HepG2 (cell line): ENCODE results near the gene CCNT2. TPM values are rescaled to one million over a fixed set of nuclear protein-coding genes. Genes with fewer than 3 reads are reported as not detected.

Experiments used
- ATAC-seq: fragments of 200-7000 bp; cut with Tn5 transposase; 3 replicates; pipeline ENCODE4 v1.9.1; 2020; ENCODE audit warnings: mild to moderate bottlenecking, moderate library complexity
- BruUV-seq: library from RNA; stranded (reverse); fragments of 400-500 nt; replicated peaks from 2 replicates; lab custom pipeline; 2021; lab: Mats Ljungman, UMichigan
- CTCF ChIA-PET: fragments of 300-600 bp; formaldehyde crosslinking; extraction: SDS; loops from one replicate; lab custom pipeline; 2021; ENCODE audit warnings: low total read pairs, inconsistent platforms, low intra/inter-chr PET ratio; lab: Yijun Ruan, JAX
- POLR2A ChIA-PET: fragments of 350-600 bp; sonication (Branson Sonifier 250); formaldehyde crosslinking; loops from one replicate; lab custom pipeline; 2020; ENCODE audit warnings: antibody characterized with exemption, inconsistent platforms; lab: Yijun Ruan, JAX
- DNase-seq: peaks from one replicate; pipeline ENCODE4 v3.0.0-alpha.2; 2015; ENCODE audit warnings: low spot score
- FAIRE-seq: peaks from 3 replicates; lab custom pipeline; 2011; peaks lifted over from hg19 to GRCh38; lab: Jason Lieb, UNC
- H2AFZ ChIP-seq: one replicate; pipeline ENCODE4 v1.6.1; 2011; ENCODE audit warnings: low read length, inconsistent platforms
- H3K27ac ChIP-seq: fragments of 300-600 bp; 3 replicates; pipeline ENCODE4 v1.8.0; 2011; ENCODE audit warnings: mixed run types, mild to moderate bottlenecking, mixed read lengths, low read length, inconsistent platforms; ENCODE audit not compliant: insufficient read depth; ENCODE audit errors: extremely low read length
- H3K27me3 ChIP-seq, 2 experiments: fragments of 200-600 bp in 1 of 2; 2 replicates in 1 of 2; 3 replicates in 1 of 2; pipeline versions ENCODE4 v1.6.0 to v1.8.0; 2011; ENCODE audit warnings: low read length in 2 of 2, mild to moderate bottlenecking in 2 of 2, moderate library complexity in 2 of 2, inconsistent platforms in 1 of 2; ENCODE audit not compliant: insufficient read depth in 2 of 2, control insufficient read depth in 1 of 2
- H3K36me3 ChIP-seq, 2 experiments: fragments of 200-600 bp in 1 of 2; replicated peaks in 1 of 2; 2 replicates in 1 of 2; 3 replicates in 1 of 2; pipeline versions ENCODE4 v1.5.1 to v1.8.0; 2011; ENCODE audit warnings: low read length in 2 of 2, inconsistent platforms in 1 of 2; ENCODE audit not compliant: insufficient read depth in 2 of 2, control insufficient read depth in 1 of 2
- H3K4me1 ChIP-seq: 2 replicates; pipeline ENCODE4 v1.5.1; 2012; ENCODE audit warnings: low read length, inconsistent platforms; ENCODE audit not compliant: insufficient read depth
- H3K4me2 ChIP-seq: 2 replicates; pipeline ENCODE4 v1.6.0; 2011; ENCODE audit warnings: low read depth, low read length, inconsistent platforms
- H3K4me3 ChIP-seq, 3 experiments: fragments of 200-600 bp in 1 of 3; sonication (generic), shearing (Covaris generic) in 1 of 3; replicated peaks in 1 of 3; 2 replicates each; pipeline ENCODE4 v1.5.1; 2011 to 2016; ENCODE audit warnings: low read length in 3 of 3, inconsistent platforms in 2 of 3, low read depth in 2 of 3, mild to moderate bottlenecking in 2 of 3, control low read depth in 1 of 3, mixed read lengths in 1 of 3; ENCODE audit not compliant: insufficient read depth in 1 of 3
- H3K79me2 ChIP-seq: one replicate; pipeline ENCODE4 v1.6.1; 2011; ENCODE audit warnings: low read length, inconsistent platforms; ENCODE audit not compliant: insufficient read depth
- H3K9ac ChIP-seq: 2 replicates; pipeline ENCODE4 v1.6.0; 2011; ENCODE audit warnings: mild to moderate bottlenecking, low read depth, low read length, inconsistent platforms; ENCODE audit not compliant: insufficient read depth
- H3K9me3 ChIP-seq: 2 replicates; pipeline ENCODE4 v1.5.1; 2012; ENCODE audit warnings: mild to moderate bottlenecking, low read length
- H4K20me1 ChIP-seq: 2 replicates; pipeline ENCODE4 v1.6.0; 2011; ENCODE audit warnings: inconsistent platforms, mild to moderate bottlenecking, low read length, moderate library complexity; ENCODE audit not compliant: insufficient read depth
- ATF7 ChIP-seq, 2 experiments: fragments of 450-650 bp in 1 of 2; sonication (generic) in 1 of 2; formaldehyde crosslinking in 1 of 2; IDR thresholded peaks; 2 replicates each; pipeline versions ENCODE4 v1.4.0 to v1.6.1; 2016 to 2020; ENCODE audit warnings: antibody characterized with exemption in 1 of 2, mild to moderate bottlenecking in 1 of 2, missing genetic modification reagents in 1 of 2
- FOXP1 ChIP-seq, 2 experiments: fragments of 450-650 bp in 1 of 2; IDR thresholded peaks; 2 replicates each; pipeline ENCODE4 v1.6.1; 2017 to 2018; ENCODE audit warnings: antibody characterized with exemption in 1 of 2
- JUNB ChIP-seq: sonication (generic); formaldehyde crosslinking; IDR thresholded peaks from 2 replicates; pipeline ENCODE4 v1.8.0; 2022; ENCODE audit warnings: missing genetic modification reagents, mild to moderate bottlenecking, borderline replicate concordance
- NAIF1 ChIP-seq: sonication (generic); formaldehyde crosslinking; IDR thresholded peaks from 2 replicates; pipeline ENCODE4 v1.5.0; 2020; ENCODE audit warnings: mild to moderate bottlenecking, missing genetic modification reagents, borderline replicate concordance
- NFATC3 ChIP-seq: sonication (generic); formaldehyde crosslinking; IDR thresholded peaks from 2 replicates; pipeline ENCODE4 v1.5.1; 2020; ENCODE audit warnings: mild to moderate bottlenecking, missing genetic modification reagents
- RCOR2 ChIP-seq: IDR thresholded peaks from 2 replicates; pipeline ENCODE4 v1.6.1; 2016; ENCODE audit warnings: missing biosample characterization, missing genetic modification reagents
- SMARCE1 ChIP-seq: fragments of 450-650 bp; IDR thresholded peaks from 2 replicates; pipeline ENCODE4 v1.6.1; 2017; ENCODE audit warnings: borderline replicate concordance
- SSRP1 ChIP-seq: IDR thresholded peaks from 2 replicates; pipeline ENCODE4 v1.6.1; 2016; ENCODE audit warnings: control low read depth
- ZNF746 ChIP-seq: sonication (generic); formaldehyde crosslinking; IDR thresholded peaks from 2 replicates; pipeline ENCODE4 v1.8.0; 2022; ENCODE audit warnings: mild to moderate bottlenecking, missing genetic modification reagents
- ZNF782 ChIP-seq: sonication (generic); formaldehyde crosslinking; IDR thresholded peaks from 2 replicates; pipeline ENCODE4 v1.4.0; 2020; ENCODE audit warnings: missing genetic modification reagents, mild to moderate bottlenecking, borderline replicate concordance
- ZNF879 ChIP-seq: sonication (generic); formaldehyde crosslinking; IDR thresholded peaks from 2 replicates; pipeline ENCODE4 v1.8.1; 2023; ENCODE audit warnings: missing genetic modification reagents
- WGBS: methylation state at CpG from one replicate; pipeline ENCODE4 v1.1.6; 2017; ENCODE audit warnings: low lambda C conversion rate; 5-methylcytosine and 5-hydroxymethylcytosine counted together
- in situ Hi-C: cut with HindIII; loops from 2 replicates; pipeline ENCODE4 v1.10.0; 2017; ENCODE audit warnings: low pct_unique_long_range_greater_than_20kb; ENCODE audit not compliant: extremely low pct_ligation_motif_present
- intact Hi-C: fragments of 100-400 bp; cut with micrococcal nuclease; formaldehyde crosslinking; loops from one replicate; pipeline ENCODE4 v1.10.0; 2022; ENCODE audit not compliant: unreplicated experiment
- polyA plus RNA-seq, 8 experiments: library from polyadenylated mRNA; depleted of rRNA in 3 of 8; stranded (reverse) in 7 of 8; unstranded in 1 of 8; fragments of >200 nt; fragmentation: Illumina TruSeq in 4 of 8; extraction: Trizol in 4 of 8; gene quantifications; 2 replicates each; pipeline versions ENCODE4 v1.2.1 to v1.2.3, GENCODE V29; 2011 to 2016; ENCODE audit warnings: low read depth in 4 of 8, missing spikeins in 1 of 8, mixed read lengths in 1 of 8; ENCODE audit not compliant: insufficient read depth in 1 of 8
- total RNA-seq, 5 experiments: library from RNA; depleted of rRNA; stranded (reverse); fragments of >200 nt; fragmentation: Illumina TruSeq; extraction: Trizol; gene quantifications; 2 replicates each; pipeline ENCODE4 v1.2.3, GENCODE V29; 2016; ENCODE audit warnings: low read depth in 1 of 5
- TF ChIP-seq, protein P1 (sequence below): sonication (generic); formaldehyde crosslinking; IDR thresholded peaks from 2 replicates; pipeline ENCODE4 v1.5.0; 2020; ENCODE audit warnings: mild to moderate bottlenecking, missing genetic modification reagents
- TF ChIP-seq, protein P2 (sequence below): sonication (generic); formaldehyde crosslinking; IDR thresholded peaks from 2 replicates; pipeline ENCODE4 v1.5.0; 2020; ENCODE audit warnings: mild to moderate bottlenecking, low read depth, missing genetic modification reagents, borderline replicate concordance
- TF ChIP-seq, protein P3 (sequence below): IDR thresholded peaks from 2 replicates; pipeline ENCODE4 v1.6.1; 2016; ENCODE audit warnings: low read depth, missing genetic modification reagents, missing compliant biosample characterization
- TF ChIP-seq, protein P4 (sequence below): sonication (generic); formaldehyde crosslinking; IDR thresholded peaks from 2 replicates; pipeline ENCODE4 v1.9.0; 2021; ENCODE audit warnings: missing genetic modification reagents, borderline replicate concordance

The CCNT2 gene
- total and polyA plus RNA-seq, 2 of the 13 experiments (the other 11 are each of a cell fraction or from before 2014, with no cell fraction given) = 22.1 to 34.4 TPM

DNA sequence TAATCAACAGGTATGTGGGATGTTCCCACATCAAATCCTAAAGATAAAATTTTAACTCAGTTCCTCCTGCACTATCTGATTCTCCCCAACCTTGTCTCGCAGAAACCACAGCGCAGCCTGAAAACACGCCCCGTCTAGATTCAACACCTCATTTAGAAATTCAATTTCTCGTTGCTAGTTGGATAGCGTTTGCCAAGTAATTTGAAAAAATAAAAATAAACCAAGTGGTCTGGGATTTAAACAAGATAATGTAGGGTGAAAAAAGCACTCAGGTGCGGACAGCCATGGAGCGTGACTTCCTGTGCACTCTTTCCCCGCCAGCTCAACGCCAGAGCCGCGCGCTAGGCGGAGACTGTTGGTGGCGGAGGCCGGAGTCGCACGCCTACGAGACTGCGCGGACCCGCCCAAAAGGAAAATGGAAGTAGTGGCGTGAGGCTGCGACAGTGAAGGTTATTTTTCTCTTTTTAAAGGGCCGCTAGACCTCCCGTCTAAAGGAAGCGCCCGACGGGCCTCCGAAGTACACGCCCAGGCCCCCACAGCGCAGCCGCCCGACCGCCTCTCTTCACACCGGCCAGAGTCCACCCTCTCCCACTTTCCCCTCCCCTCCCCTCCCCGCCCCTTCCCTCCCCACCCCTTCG lies 615 bp upstream of the CCNT2 start:
- no peak for FAIRE-seq
- ChIA-PET POLR2A (interaction anchor here (1.0 to 2.7 kb wide), 9 partner anchors 9 to 1067 kb away, joined by 3 to 15 read pairs (median 6); partner anchors contain the start of genes DARS1, R3HDM1, RAB3GAP1 and ZRANB3), CTCF (no interaction called here)
- Histone ChIP-seq H3K4me3 (peak overlapping the region; percentile 77 to 100 (median 94)), H3K27ac (peak overlapping the region; percentile 99), H3K79me2 (peaks cover 46% of the 10 kb centered on the region), H3K4me1 (peaks cover 36% of the 10 kb centered on the region), H3K36me3 (no peaks in the 10 kb centered on the region; a peak in 1 of 5 replicates), H3K27me3 (no peaks in the 10 kb centered on the region; a peak in 1 of 5 replicates), H3K4me2 (peak overlapping the region; percentile 87), H4K20me1 (peaks cover 36% of the 10 kb centered on the region), H2AFZ (peak overlapping the region; percentile 31), H3K9ac (peak overlapping the region; percentile 99), H3K9me3 (no peaks in the 10 kb centered on the region)
- no peak for DNase-seq
- WGBS = 2% methylated on average over 38 of the region's 38 CpGs
- TSS peak; percentile 91 for BruUV-seq
- in situ Hi-C loops = no loop called here
- intact Hi-C loops = loop anchor here (5.0 to 10.0 kb wide), 4 partner anchors 137 to 803 kb away; partner anchors contain the start of genes R3HDM1, RAB3GAP1 and ZRANB3
- peak; percentile 90 for ATAC-seq
- TF ChIP-seq JUNB (no peak), NAIF1 (CRISPR knock-in tag) (peak; percentile 44; the same call in 1 of the 2 replicates), SSRP1 (CRISPR knock-in tag) (no peak), RCOR2 (CRISPR knock-in tag) (no peak), FOXP1 (IDR thresholded peaks at IDR 0.05) (no peak), FOXP1 (CRISPR knock-in tag; IDR thresholded peaks at IDR 0.05) (no peak), ATF7 (IDR thresholded peaks at IDR 0.05) (no peak), ATF7 (CRISPR knock-in tag; IDR thresholded peaks at IDR 0.05) (no peak), NFATC3 (CRISPR knock-in tag) (no peak), SMARCE1 (no peak), ZNF782 (CRISPR knock-in tag) (no peak), ZNF746 (CRISPR knock-in tag) (no peak; the same call in 1 of the 2 replicates), ZNF879 (CRISPR knock-in tag) (0 out of 2 replicates have a peak, but pooled peaks have one; percentile 32)
- TF ChIP-seq, protein P1, sequence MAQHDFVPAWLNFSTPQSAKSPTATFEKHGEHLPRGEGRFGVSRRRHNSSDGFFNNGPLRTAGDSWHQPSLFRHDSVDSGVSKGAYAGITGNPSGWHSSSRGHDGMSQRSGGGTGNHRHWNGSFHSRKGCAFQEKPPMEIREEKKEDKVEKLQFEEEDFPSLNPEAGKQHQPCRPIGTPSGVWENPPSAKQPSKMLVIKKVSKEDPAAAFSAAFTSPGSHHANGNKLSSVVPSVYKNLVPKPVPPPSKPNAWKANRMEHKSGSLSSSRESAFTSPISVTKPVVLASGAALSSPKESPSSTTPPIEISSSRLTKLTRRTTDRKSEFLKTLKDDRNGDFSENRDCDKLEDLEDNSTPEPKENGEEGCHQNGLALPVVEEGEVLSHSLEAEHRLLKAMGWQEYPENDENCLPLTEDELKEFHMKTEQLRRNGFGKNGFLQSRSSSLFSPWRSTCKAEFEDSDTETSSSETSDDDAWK (CRISPR knock-in tag) = no peak
- TF ChIP-seq, protein P2, sequence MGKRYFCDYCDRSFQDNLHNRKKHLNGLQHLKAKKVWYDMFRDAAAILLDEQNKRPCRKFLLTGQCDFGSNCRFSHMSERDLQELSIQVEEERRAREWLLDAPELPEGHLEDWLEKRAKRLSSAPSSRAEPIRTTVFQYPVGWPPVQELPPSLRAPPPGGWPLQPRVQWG = no peak
- TF ChIP-seq, protein P3, sequence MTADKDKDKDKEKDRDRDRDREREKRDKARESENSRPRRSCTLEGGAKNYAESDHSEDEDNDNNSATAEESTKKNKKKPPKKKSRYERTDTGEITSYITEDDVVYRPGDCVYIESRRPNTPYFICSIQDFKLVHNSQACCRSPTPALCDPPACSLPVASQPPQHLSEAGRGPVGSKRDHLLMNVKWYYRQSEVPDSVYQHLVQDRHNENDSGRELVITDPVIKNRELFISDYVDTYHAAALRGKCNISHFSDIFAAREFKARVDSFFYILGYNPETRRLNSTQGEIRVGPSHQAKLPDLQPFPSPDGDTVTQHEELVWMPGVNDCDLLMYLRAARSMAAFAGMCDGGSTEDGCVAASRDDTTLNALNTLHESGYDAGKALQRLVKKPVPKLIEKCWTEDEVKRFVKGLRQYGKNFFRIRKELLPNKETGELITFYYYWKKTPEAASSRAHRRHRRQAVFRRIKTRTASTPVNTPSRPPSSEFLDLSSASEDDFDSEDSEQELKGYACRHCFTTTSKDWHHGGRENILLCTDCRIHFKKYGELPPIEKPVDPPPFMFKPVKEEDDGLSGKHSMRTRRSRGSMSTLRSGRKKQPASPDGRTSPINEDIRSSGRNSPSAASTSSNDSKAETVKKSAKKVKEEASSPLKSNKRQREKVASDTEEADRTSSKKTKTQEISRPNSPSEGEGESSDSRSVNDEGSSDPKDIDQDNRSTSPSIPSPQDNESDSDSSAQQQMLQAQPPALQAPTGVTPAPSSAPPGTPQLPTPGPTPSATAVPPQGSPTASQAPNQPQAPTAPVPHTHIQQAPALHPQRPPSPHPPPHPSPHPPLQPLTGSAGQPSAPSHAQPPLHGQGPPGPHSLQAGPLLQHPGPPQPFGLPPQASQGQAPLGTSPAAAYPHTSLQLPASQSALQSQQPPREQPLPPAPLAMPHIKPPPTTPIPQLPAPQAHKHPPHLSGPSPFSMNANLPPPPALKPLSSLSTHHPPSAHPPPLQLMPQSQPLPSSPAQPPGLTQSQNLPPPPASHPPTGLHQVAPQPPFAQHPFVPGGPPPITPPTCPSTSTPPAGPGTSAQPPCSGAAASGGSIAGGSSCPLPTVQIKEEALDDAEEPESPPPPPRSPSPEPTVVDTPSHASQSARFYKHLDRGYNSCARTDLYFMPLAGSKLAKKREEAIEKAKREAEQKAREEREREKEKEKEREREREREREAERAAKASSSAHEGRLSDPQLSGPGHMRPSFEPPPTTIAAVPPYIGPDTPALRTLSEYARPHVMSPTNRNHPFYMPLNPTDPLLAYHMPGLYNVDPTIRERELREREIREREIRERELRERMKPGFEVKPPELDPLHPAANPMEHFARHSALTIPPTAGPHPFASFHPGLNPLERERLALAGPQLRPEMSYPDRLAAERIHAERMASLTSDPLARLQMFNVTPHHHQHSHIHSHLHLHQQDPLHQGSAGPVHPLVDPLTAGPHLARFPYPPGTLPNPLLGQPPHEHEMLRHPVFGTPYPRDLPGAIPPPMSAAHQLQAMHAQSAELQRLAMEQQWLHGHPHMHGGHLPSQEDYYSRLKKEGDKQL (CRISPR knock-in tag) = no peak; the same call in 1 of the 2 replicates
- TF ChIP-seq, protein P4, sequence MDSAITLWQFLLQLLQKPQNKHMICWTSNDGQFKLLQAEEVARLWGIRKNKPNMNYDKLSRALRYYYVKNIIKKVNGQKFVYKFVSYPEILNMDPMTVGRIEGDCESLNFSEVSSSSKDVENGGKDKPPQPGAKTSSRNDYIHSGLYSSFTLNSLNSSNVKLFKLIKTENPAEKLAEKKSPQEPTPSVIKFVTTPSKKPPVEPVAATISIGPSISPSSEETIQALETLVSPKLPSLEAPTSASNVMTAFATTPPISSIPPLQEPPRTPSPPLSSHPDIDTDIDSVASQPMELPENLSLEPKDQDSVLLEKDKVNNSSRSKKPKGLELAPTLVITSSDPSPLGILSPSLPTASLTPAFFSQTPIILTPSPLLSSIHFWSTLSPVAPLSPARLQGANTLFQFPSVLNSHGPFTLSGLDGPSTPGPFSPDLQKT = no peak
